HCT116 (cell line): ENCODE data around the gene TMEM11.

ENCODE experiments used
- EZH2 ChIP-seq: fragments of 200-600 bp; sonication (generic); IDR thresholded peaks from 2 replicates; pipeline ENCODE4 v1.6.1; 2017; ENCODE audit warnings: antibody characterized with exemption, mixed run types
- EZH2phosphoT487 ChIP-seq: fragments of 200-600 bp; IDR thresholded peaks from 2 replicates; pipeline ENCODE4 v1.6.1; 2018; ENCODE audit warnings: antibody characterized with exemption, borderline replicate concordance
- JUND ChIP-seq: IDR thresholded peaks from 2 replicates; pipeline ENCODE4 v1.6.1; 2012
- POLR2A ChIP-seq: IDR thresholded peaks from 2 replicates; pipeline ENCODE4 v1.7.0; 2011; ENCODE audit warnings: borderline replicate concordance; ENCODE audit not compliant: insufficient read depth, insufficient read length; ENCODE audit errors: extremely low read depth
- POLR2AphosphoS5 ChIP-seq: IDR thresholded peaks from 2 replicates; pipeline ENCODE4 v1.6.1; 2011; ENCODE audit warnings: mild to moderate bottlenecking, low read depth, low read length, moderate library complexity
- RAD21 ChIP-seq: IDR thresholded peaks from 2 replicates; pipeline ENCODE4 v1.6.1; 2012; ENCODE audit warnings: low read depth, mild to moderate bottlenecking
- TCF7L2 ChIP-seq: IDR thresholded peaks from 2 replicates; pipeline ENCODE4 v1.7.0; 2011; ENCODE audit warnings: borderline replicate concordance, inconsistent platforms; ENCODE audit not compliant: insufficient read depth, insufficient read length; ENCODE audit errors: extremely low read depth
- TF ChIP-seq, protein P1 (sequence below), 3 experiments: fragments of 200-600 bp in 1 of 3; sonication (generic) in 1 of 3; IDR thresholded peaks in 2 of 3; conservative IDR thresholded peaks in 1 of 3; 2 replicates each; pipeline ENCODE4 v1.5.1; 2012 to 2017; ENCODE audit warnings: low read depth in 2 of 3, low read length in 2 of 3, antibody characterized with exemption in 1 of 3, borderline replicate concordance in 1 of 3, control low read depth in 1 of 3, mild to moderate bottlenecking in 1 of 3, mixed read lengths in 1 of 3, mixed run types in 1 of 3, moderate library complexity in 1 of 3; ENCODE audit not compliant: insufficient read depth in 1 of 3
- TF ChIP-seq, protein P2 (sequence below): IDR thresholded peaks from 2 replicates; pipeline ENCODE4 v1.6.1; 2012
- TF ChIP-seq, protein P3 (sequence below): IDR thresholded peaks from 2 replicates; pipeline ENCODE4 v1.6.1; 2012; ENCODE audit warnings: low read depth

DNA sequence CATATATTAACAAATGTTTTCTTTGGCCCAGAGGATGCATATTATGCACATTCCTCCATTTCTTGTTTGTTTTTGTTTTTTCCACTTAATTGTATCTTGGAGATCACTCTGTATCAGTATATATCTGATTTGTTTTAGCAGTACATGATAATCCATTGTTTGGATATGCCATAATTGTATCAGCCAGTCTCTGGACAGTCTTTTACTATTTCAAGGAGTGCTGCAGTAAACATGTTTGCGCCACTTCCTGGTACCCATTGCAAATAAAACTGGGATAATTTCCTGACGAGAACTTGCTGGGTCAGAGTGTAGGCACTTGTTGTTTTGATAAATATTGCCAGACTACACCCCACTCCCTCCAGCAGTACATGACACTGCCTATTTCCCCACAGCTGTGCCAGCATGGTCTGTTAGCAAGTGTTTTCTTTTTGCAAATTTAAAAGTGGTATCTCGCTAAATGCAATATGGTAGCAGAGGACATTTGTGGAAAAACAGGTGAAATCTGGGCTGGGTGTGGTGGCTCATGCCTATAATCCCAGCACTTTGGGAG is 4.9 kb upstream of the TMEM11 start:
- TF ChIP-seq POLR2A, result no peak
- TF ChIP-seq, protein P1, sequence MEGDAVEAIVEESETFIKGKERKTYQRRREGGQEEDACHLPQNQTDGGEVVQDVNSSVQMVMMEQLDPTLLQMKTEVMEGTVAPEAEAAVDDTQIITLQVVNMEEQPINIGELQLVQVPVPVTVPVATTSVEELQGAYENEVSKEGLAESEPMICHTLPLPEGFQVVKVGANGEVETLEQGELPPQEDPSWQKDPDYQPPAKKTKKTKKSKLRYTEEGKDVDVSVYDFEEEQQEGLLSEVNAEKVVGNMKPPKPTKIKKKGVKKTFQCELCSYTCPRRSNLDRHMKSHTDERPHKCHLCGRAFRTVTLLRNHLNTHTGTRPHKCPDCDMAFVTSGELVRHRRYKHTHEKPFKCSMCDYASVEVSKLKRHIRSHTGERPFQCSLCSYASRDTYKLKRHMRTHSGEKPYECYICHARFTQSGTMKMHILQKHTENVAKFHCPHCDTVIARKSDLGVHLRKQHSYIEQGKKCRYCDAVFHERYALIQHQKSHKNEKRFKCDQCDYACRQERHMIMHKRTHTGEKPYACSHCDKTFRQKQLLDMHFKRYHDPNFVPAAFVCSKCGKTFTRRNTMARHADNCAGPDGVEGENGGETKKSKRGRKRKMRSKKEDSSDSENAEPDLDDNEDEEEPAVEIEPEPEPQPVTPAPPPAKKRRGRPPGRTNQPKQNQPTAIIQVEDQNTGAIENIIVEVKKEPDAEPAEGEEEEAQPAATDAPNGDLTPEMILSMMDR (IDR thresholded peaks at IDR 0.05 in 2 of 3, conservative IDR thresholded peaks at IDR 0.05 in 1 of 3; ENCODE audit: borderline replicate concordance in 1 of 3, insufficient read depth in 1 of 3, low read depth in 2 of 3, low read length in 2 of 3), result no peak
- no peak for TF ChIP-seq EZH2phosphoT487
- no peak for TF ChIP-seq EZH2
- TF ChIP-seq RAD21, result no peak
- TF ChIP-seq, protein P2, sequence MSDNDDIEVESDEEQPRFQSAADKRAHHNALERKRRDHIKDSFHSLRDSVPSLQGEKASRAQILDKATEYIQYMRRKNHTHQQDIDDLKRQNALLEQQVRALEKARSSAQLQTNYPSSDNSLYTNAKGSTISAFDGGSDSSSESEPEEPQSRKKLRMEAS, result no peak
- no peak for TF ChIP-seq JUND
- TF ChIP-seq, protein P3, sequence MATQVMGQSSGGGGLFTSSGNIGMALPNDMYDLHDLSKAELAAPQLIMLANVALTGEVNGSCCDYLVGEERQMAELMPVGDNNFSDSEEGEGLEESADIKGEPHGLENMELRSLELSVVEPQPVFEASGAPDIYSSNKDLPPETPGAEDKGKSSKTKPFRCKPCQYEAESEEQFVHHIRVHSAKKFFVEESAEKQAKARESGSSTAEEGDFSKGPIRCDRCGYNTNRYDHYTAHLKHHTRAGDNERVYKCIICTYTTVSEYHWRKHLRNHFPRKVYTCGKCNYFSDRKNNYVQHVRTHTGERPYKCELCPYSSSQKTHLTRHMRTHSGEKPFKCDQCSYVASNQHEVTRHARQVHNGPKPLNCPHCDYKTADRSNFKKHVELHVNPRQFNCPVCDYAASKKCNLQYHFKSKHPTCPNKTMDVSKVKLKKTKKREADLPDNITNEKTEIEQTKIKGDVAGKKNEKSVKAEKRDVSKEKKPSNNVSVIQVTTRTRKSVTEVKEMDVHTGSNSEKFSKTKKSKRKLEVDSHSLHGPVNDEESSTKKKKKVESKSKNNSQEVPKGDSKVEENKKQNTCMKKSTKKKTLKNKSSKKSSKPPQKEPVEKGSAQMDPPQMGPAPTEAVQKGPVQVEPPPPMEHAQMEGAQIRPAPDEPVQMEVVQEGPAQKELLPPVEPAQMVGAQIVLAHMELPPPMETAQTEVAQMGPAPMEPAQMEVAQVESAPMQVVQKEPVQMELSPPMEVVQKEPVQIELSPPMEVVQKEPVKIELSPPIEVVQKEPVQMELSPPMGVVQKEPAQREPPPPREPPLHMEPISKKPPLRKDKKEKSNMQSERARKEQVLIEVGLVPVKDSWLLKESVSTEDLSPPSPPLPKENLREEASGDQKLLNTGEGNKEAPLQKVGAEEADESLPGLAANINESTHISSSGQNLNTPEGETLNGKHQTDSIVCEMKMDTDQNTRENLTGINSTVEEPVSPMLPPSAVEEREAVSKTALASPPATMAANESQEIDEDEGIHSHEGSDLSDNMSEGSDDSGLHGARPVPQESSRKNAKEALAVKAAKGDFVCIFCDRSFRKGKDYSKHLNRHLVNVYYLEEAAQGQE, result no peak
- no peak for TF ChIP-seq POLR2AphosphoS5
- no peak for TF ChIP-seq TCF7L2
